HG03196 (cell line): ENCODE results near the gene FAM98C.
"Not testable (repeated sequence)": the region's sequence is repeated elsewhere in the genome, so short reads cannot be mapped to it uniquely, and the experiment has no call there.

Experiments used
- ATAC-seq: cut with Tn5 transposase; IDR thresholded peaks from one replicate; pipeline ENCODE4 v1.9.1; 2021; ENCODE audit not compliant: unreplicated experiment

The FAM98C gene

DNA sequence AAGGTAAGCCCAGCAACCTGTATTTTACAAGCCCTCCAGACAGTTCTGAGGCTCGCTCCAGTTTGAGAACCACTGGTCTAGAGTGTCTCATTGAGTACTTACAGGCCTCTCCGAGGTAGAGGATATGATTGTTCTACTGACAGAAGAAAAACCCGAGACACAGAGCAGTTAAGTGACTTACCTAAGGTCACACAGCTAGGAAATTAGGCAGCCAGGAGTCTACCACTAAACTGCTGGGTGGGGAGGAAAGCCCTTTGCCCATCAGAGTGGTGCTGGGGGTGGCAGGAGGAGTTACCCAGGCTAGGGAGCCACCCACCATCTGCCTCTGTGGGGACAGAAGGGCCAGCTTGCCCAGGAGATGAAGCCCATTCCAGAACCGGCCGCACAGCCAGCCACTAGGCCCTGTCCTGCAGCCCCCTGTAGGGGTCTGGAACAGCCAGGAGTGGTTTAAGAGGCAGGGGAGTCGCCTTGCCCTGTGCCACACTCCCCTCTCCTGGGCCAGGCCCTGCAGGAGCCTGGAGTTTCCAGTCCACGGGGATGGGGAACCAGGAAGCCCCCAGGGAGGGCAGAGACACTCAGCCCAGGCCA is 22.4 kb downstream of the FAM98C start:
- no peak for ATAC-seq

DNA sequence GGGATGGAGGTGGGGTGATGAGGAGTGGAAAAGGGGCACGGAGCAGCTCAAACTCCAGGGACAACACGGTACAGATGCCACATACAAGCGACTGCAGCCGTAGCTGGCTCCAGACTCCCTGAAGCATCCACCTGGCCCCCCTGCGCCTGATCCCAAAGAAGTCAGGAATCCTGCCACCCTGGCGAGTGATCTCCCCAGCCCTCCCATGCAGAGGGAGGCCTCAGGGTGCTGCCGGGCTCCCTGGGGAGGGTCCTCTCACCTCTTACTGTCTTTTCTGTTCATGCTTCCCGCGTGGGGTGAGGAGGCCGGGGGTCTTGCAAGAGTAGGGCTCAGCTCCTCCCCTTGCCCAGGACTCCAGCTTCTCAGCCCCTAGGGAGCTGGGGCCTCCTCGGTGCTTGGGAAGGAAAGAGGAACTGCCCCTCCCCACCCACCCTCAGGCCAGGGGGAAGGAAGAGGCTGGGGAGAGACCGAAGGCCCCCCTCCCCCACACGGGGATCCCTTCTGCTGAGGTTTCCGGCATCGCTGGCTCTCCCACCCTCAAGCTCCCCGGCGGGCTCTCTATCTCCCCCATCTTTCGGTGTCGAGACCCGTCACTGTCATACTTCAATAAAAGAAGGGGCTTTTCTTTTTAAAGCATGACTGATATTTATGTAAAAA is 23.0 kb downstream of the FAM98C start, which contains the start of gene RASGRP4:
Gene RASGRP4, minus strand, starts transcription at position 410 of the 657 bp plus-strand sequence. Its CDS starts 128 bp downstream, at position 282.
- ATAC-seq = no peak

DNA sequence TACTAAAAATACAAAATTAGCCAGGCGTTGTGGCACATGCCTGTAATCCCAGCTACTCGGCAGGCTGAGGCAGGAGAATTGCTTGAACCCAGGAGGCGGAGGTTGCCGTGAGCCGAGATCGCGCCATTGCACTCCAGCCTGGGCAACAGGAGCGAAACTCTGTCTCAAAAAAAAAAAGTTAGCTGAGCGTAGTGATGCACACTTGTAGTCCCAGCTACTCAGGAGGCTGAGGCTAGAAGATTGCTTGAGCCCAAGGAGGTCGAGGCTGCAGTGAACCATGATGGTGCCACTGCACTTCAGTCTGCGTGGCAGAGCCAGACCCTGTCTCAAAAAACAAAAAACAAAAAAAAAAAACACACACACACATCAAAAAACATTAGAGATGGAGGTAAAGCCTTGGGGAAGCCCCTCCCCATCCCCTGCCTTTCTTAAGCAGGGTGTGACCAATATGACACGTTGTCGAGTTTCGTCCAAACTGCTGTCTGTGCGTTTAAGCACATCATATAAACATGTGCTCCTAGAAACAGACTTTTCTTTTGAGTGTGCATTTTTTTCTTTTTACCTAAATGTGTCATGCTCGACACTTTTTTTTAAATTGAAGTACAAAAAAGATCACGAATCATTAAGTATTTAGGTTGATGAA is 24.3 kb downstream of the FAM98C start:
- not testable (repeated sequence) for ATAC-seq

DNA sequence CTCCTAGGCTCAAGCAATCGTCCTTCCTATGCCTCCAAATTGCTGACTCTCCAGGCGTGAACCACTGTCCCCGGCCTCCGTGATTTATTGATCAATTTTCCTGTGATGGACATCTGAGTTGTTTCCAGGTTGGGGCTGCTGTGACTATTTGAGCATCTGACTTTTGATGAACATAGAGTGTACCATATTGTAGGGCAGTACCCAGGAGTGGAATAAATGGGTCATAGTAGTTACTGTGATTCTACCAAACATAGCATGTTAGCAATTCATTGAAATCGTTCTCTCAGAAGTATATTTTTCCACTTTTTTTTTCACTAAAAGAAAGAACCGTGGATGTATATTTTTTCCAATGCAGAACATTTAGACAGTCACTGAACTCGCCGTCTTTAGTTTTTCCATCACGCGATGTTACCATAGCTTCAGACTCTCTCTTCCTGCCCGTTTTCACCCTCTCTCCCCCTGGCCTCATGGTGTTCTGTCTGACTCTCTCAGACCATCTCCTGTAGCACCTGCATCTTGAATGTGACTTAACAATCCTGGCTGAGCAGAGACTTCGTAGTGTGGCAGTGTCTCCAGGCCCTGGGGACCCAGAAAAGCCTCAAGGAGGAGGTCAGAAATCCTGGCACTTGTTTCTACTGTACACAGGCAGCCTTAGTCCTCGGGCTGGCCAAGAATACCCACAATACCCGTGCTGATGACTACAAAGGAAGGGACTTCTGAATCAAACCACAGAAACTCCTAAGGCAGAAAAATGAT is 26.3 kb downstream of the FAM98C start:
- ATAC-seq = no peak

DNA sequence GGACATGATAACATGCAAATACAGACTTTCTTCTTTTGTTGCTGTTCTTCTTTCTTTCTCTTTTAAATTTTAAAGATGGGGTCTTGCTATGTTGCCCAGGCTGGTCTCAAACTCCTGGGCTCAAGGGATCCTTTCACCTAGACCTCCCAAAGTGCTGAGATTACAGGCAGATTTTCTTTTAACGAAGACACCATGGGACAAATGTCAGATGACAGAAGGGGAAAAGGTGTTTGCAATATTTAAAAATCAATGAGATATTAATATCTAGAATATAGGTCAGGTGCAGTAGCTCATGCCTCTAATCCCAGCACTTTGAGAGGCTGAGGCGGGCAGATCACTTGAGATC is 26.9 kb downstream of the FAM98C start:
- ATAC-seq = no peak

DNA sequence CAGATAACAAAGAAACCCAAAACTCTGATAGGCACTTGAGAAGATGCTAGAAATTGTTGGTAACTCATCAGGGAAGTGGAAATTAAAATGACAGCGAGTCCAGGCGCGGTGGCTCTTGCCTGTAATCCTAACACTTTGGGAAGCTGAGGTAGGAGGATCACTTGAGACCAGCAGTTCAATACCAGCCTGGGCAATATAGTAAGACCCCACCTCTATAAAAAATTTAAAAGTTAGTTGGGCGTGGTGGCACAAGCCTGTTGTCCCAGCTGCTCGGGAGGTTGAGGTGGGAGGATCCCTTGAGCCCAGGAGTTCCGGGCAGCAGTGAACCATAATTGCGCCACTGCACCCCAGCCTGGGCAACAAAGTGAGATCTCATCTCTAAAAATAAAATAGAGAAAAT is 28.0 kb downstream of the FAM98C start:
- no peak for ATAC-seq

DNA sequence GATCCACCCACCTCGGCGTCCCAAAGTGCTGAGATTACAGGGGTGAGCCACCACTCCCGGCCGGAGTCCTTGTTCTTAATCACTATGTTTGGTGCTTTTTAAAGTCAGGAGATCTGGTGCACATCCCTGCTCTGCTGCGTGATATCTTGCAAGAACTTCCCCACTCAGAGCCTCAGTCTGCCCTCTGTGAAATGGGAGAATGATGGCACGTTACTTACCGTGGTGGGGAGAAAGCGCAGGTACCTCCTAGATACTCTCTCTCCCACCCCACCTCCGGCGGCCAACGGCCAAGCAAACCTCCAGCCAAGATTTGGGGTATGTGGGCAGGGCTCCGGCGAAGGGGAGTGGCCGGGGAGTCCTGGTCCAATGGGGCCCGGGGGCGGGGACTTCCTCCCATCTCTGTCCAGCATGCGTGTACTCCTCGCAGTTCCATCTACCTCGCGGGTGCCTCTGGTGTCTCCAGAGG is 30.4 kb downstream of the FAM98C start, which contains the start of gene RYR1:
Gene RYR1, plus strand, starts transcription at position 424 of the 466 bp plus-strand sequence. CDS start 139 bp downstream, outside the sequence.
- ATAC-seq = no peak

DNA sequence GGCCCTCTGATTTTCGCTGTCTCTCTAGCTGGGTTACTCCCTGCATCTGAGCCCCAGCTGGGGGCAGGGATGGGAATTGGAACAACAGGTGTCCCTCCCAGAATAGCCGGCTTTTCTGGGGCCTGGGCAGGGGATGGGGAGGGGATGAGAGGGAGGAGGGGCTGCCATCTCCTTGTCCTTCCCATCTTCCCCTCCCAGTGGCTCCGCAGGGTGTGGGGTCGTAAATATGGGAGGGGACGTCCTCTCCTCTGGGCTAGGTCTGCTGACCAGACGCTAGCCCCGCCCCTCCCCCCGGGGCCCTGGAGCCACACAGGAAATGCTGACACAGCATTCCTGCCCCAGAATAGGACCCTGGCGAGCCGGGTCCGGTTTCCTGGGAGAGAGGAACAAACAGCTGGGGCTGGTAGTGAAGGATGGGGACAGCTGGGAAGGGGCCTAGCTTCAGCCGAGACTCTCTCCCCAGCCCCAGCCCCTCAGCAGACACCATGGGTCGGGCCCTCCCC is 31.7 kb downstream of the FAM98C start:
- no peak for ATAC-seq

DNA sequence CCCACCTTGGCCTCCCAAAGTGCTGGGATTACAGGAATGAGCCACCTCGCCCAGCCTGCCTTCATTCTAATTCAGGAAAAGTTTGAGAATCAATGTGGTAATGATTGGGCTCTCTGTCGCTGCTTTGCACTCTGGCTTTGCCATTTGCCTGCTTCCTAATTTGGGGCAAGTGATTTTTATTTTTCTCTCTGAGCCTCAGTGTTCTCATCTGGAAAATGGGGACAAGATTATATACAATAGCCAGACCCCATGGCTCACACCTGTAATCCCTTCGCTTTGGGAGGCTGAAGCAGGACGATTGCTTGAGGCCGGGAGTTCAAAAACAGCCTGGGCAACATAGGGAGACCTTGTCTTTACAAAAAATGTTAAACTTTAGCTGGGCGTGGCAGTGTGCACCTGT is 34.4 kb downstream of the FAM98C start:
- no peak for ATAC-seq

DNA sequence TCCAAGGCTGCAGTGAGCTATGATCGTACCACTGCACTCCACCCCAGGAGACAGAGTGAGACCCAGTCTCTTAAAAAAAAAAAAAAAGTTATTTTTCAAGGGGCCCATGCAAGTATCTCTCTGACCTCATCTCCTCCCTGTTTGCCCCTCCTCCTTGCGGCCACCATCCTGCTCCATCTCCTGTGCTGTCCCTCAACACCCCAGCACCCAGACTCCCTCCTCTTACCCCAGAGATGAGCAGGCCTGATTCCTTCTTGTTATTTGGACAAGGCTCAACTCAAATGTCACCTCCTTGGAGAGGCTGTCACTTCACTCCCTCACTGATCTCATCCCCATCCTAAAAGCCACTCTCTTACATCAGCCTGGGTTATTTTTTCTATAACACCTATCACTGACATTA is 35.0 kb downstream of the FAM98C start:
- ATAC-seq = no peak

DNA sequence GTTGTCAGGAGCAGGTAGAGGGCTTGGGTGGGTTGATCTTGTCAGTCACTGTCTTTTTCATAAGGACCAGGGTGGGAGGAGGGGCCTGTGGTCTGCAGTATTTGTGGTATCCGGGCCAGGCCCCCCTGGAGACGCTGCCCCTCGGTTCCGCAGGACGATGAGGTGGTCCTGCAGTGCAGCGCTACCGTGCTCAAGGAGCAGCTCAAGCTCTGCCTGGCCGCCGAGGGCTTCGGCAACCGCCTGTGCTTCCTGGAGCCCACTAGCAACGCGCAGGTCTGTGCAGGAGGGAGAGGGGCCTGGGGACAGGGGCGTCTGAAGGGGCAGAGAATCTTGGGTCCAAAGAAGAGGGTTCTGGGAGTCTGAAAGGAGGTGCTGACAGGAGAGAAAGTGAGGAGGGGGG is 37.7 kb downstream of the FAM98C start:
- ATAC-seq = no peak

DNA sequence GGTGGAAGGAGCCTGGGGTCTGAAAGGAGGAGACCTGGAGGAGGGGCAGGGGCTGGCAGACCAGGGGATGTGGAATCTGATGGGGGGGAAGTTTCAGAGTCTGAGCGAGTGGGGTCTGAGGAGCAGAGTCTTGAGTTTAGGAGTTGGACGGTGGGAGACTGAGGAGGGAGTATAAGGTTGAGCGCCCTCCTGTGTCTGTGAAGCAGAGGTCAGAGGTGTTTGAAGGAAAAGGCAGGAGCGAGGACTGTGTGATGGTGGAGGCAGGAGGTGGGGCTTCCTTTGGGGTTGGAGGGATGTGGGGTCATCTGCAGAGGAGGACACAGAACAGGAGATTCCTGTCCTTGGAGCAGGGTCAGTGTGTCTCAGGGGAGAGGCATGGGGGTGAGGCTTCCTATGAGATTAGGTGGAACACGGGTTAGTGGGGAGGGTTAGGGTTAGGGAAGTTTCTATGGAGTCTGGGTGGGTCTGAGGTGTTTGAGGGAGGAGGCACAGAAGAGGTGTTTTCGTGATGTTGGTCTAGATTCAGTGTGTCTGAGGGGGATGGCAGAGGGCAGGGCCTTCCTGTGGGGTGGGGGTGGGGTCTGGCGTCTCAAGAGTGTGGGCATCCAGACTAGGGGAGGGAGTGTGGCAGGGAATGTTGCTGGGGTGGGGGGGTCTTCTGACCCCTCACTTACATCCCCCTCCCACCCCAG is 38.9 kb downstream of the FAM98C start:
- ATAC-seq = no peak

DNA sequence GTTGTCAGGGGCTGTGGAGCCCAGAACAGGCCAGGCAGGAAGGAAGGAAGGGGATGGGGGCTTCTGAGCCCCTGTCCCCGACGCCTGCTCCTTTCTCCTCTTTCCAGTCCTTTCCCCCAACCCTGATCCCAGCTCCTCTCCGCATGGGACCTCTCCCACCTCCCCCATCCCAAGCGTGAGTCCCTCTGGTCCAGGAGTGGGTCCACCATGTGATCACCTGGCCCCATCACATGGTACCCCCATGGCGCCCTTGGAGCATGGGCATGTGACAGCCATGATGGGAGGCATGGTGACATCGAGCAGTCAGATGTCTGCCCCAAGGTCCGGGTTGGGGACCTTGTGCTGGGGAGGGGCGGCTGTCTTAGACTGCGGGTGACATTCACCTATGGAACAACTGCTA is 39.8 kb downstream of the FAM98C start:
- ATAC-seq = no peak

DNA sequence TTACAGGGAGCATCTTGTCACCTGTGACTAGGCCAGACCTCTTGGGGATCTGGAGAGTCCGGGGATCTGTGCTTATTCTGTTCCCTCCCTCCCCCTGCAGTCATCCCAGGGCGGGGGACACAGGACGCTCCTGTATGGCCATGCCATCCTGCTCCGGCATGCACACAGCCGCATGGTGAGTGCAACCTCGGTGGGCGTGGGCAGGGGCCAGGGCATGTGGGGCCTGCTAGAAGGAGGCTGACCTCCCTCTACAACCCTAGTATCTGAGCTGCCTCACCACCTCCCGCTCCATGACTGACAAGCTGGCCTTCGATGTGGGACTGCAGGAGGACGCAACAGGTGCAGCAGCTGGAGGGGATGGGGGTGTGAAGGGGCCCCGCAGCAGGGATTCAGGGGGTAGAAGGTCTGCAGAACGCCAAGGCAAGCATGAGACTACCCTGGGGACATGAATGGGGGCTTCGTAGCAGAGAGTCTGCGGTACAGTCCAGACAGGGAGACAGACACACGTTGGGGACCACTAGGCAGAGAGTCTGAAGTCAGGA is 40.6 kb downstream of the FAM98C start:
- ATAC-seq = no peak

DNA sequence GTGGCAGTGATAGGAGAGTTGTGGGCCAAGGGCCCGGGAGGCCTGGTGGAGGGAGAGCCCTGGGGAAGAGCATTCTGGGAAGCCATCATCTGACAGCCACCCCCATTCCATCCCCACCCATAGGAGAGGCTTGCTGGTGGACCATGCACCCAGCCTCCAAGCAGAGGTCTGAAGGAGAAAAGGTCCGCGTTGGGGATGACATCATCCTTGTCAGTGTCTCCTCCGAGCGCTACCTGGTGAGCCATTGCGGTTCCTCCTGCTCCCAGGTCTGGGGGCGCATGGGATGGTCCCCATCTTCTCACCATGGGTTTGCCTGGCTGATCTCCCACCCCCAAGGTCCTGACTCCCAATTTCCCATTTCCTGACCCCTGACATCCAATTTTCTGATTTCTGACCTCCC is 41.1 kb downstream of the FAM98C start:
- no peak for ATAC-seq

DNA sequence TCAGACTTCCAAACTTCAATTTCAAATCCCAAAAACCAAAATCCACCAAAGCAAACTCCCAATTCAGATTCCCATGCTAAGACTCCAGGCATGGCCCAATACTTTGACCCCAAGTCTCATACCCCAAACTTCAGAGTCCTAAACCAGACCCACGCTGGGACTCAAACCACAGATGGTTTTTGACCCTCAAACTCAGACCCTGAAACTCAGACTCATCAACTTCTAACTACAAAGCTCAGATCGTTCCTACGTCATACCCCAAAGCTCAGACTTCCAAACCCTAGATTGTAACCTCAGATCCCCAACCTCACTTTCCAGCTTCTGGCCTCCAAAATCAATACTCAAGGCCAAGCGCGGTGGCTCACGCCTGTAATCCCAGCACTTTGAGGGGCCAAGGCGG is 42.5 kb downstream of the FAM98C start:
- no peak for ATAC-seq

DNA sequence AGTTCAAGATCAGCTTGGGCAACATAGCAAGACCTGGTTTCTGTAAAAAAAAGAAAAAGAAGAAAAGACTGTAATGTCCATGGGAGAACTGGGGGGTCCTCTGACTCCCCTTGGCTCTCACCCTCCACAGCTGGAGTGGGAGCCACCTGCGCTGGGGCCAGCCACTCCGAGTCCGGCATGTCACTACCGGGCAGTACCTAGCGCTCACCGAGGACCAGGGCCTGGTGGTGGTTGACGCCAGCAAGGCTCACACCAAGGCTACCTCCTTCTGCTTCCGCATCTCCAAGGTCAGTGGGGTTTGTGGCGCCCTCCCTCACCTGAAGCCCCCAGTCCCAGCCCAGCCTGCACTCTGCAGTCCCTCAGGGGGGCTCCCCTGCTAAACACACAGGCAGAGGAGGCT is 45.3 kb downstream of the FAM98C start:
- no peak for ATAC-seq

DNA sequence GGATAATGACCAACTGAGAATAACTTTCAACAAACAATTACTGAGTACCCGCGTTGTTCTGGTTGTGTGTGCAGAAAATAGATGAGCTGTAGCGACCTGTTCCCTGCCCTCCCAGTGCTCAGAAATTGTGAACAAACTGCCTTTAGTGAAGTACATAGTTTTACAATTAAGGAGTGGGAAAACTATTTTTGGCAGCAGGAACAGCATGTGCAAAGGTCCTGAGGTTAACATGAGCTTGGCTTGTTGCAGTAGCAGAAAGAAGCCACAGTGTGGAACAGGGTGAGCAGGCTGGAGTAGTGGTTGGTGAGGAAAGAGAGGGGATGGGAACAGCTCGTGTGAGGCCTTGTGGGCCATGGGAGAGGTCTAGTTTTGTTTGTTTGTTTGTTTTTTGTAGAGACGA is 46.6 kb downstream of the FAM98C start:
- ATAC-seq = no peak

DNA sequence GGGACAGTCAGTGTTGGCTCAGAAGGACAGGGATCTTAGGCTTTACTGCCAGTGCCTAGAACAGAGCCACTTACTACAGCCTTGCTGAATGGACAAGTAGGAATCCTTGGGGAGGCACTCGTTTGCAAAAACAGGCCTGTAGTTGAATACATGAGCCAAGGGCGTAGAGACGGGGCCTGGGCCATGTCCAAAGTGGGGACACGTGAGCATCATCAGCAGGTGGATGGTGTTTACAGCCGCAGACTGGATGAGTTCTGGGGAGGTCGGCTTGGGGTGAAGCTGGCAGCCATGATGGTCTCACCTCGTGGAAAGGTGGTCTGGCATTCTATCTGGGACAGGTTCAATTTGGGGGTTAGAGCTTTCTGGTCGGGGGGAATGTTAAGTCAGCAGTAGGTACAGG is 48.1 kb downstream of the FAM98C start:
- ATAC-seq = no peak

DNA sequence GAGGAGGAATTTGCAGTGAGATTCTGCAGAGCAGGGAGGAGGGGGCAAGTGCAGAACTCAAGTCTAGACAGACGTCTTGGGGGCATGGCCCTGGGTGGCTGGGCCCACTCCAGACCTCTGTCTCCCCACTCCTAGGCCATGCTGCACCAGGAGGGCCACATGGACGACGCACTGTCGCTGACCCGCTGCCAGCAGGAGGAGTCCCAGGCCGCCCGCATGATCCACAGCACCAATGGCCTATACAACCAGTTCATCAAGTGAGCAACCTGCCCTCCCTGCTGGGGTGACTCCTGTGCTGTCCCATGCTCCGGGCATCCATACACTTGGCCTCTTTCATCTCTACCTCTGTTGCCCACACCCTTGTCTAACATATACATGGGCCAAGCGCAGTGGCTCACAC is 48.7 kb downstream of the FAM98C start:
- ATAC-seq = no peak
